AG10803 (cell line): ENCODE results near the gene B4GALT2.

Experiments
- DNase-seq: peaks from one replicate; pipeline ENCODE4 v3.0.0; 2010; ENCODE audit warnings: low read depth
- H3K4me3 ChIP-seq: 2 replicates; pipeline ENCODE4 v1.5.1; 2011; ENCODE audit warnings: mild to moderate bottlenecking, low read length, control low read depth
- TF ChIP-seq, protein P1 (sequence below): conservative IDR thresholded peaks from 2 replicates; pipeline ENCODE4 v1.5.1; 2011; ENCODE audit warnings: mild to moderate bottlenecking, low read length, control low read depth, inconsistent platforms

The B4GALT2 gene

GRCh38 chr1:43965316-43965715, 13.7 kb upstream of the B4GALT2 start:
- TF ChIP-seq, protein P1, sequence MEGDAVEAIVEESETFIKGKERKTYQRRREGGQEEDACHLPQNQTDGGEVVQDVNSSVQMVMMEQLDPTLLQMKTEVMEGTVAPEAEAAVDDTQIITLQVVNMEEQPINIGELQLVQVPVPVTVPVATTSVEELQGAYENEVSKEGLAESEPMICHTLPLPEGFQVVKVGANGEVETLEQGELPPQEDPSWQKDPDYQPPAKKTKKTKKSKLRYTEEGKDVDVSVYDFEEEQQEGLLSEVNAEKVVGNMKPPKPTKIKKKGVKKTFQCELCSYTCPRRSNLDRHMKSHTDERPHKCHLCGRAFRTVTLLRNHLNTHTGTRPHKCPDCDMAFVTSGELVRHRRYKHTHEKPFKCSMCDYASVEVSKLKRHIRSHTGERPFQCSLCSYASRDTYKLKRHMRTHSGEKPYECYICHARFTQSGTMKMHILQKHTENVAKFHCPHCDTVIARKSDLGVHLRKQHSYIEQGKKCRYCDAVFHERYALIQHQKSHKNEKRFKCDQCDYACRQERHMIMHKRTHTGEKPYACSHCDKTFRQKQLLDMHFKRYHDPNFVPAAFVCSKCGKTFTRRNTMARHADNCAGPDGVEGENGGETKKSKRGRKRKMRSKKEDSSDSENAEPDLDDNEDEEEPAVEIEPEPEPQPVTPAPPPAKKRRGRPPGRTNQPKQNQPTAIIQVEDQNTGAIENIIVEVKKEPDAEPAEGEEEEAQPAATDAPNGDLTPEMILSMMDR: no peak
- H3K4me3 ChIP-seq: no peak overlapping the region
- no peak for DNase-seq

- DNase-seq: no peak
- H3K4me3 ChIP-seq: no peak overlapping the region
- TF ChIP-seq, protein P1: no peak
Observed at GRCh38 chr1:43968348-43968948, 10.6 kb upstream of the B4GALT2 start.

DNA sequence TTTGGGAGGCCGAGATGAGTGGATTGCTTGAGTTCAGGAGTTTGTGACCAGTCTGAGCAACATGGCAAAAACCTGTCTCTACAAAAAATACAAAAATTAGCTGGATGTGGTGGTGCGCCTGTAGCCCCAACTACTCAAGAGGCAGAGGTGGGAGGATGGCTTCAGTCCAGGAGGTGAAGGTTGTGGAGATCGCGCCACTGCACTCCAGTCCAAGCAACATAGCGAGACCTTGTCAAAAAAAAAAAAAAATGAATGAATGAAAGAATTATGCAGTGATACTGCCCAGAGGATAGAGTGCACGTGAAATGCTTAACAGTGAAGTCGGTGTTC, 9.6 kb upstream of the B4GALT2 start:
- DNase-seq: no peak
- H3K4me3 ChIP-seq: no peak overlapping the region; the same call in 1 of the 2 replicates
- TF ChIP-seq, protein P1: peak; percentile 23; the same call in 1 of the 2 replicates

GRCh38 chr1:43969746-43970466, 9.1 kb upstream of the B4GALT2 start, which contains the start of gene DPH2:
DPH2 (plus strand) TSS chr1:43970010; CDS start chr1:43970176, 166 bp downstream.
- TF ChIP-seq, protein P1: peak; percentile 2; the same call in 1 of the 2 replicates
- peak; percentile 96 for DNase-seq

DNA sequence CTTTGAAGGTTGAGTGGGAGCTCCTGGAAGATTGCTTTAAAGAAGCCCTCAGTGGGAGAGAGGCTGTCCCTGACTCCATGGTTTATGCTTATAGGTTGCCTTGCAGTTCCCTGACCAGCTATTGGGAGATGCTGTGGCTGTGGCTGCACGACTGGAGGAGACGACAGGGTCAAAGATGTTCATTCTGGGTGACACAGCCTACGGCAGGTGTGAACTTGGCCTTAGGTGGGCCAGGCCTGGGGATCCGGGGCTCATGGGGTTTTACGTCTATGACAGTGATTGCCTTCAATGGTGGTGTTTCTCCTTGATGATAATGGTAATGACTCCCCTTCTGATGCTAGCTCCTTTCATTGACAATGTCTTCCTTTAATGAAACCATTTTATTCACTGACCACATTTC, 8.5 kb upstream of the B4GALT2 start:
- DNase-seq: no peak
- TF ChIP-seq, protein P1: no peak
- peak overlapping the region; percentile 99 for H3K4me3 ChIP-seq

More at GRCh38 chr1:43969746-43970466, 9.1 kb upstream of the B4GALT2 start, which contains the start of gene DPH2:
- H3K4me3 ChIP-seq: peak within 1 kb of the TSS; percentile 99

- H3K4me3 ChIP-seq: peak overlapping the region; percentile 99
- no peak for DNase-seq
- TF ChIP-seq, protein P1: no peak
Observed at GRCh38 chr1:43970911-43971310, 8.1 kb upstream of the B4GALT2 start.
